GM12878 (cell line): ENCODE results near the gene MBD5.

ENCODE experiments used
- CTCF ChIP-seq, 3 experiments: IDR thresholded peaks in 2 of 3; conservative IDR thresholded peaks in 1 of 3; 2 replicates each; pipeline ENCODE4 v1.5.1; 2011; ENCODE audit warnings: low read depth in 3 of 3, low read length in 3 of 3, mild to moderate bottlenecking in 3 of 3, control low read depth in 2 of 3, moderate library complexity in 2 of 3, inconsistent platforms in 1 of 3, mixed read lengths in 1 of 3; ENCODE audit not compliant: control insufficient read depth in 2 of 3, insufficient read depth in 1 of 3; ENCODE audit errors: extremely low read depth in 1 of 3
- MEF2A ChIP-seq: IDR thresholded peaks from 2 replicates; pipeline ENCODE4 v1.6.1; 2011; ENCODE audit warnings: low read depth, mild to moderate bottlenecking, low read length, moderate library complexity; ENCODE audit not compliant: insufficient read depth
- NRF1 ChIP-seq: conservative IDR thresholded peaks from 2 replicates; pipeline ENCODE4 v1.6.1; 2011; ENCODE audit warnings: mild to moderate bottlenecking, low read depth, low read length, improper control_type of control experiment
- POLR2A ChIP-seq: IDR thresholded peaks from 2 replicates; pipeline ENCODE4 v1.6.1; 2011; ENCODE audit warnings: low read depth, mild to moderate bottlenecking, low read length
- REST ChIP-seq: IDR thresholded peaks from 2 replicates; pipeline ENCODE4 v1.6.1; 2012; ENCODE audit warnings: mild to moderate bottlenecking, low read depth, low read length

GRCh38 chr2:147998203-147998602, 22.7 kb upstream of the MBD5 start:
- TF ChIP-seq REST = no peak
- no peak for TF ChIP-seq CTCF (IDR thresholded peaks at IDR 0.05 in 2 of 3, conservative IDR thresholded peaks at IDR 0.05 in 1 of 3; ENCODE audit: control insufficient read depth in 2 of 3, extremely low read depth in 1 of 3, insufficient read depth in 1 of 3, low read depth in 3 of 3, low read length in 3 of 3)
- TF ChIP-seq NRF1 = no peak
- TF ChIP-seq POLR2A = no peak
- TF ChIP-seq MEF2A = no peak
